GM12878 (cell line): ENCODE data around the gene TRIM54. TPM values are rescaled to one million over a fixed set of nuclear protein-coding genes. Genes with fewer than 3 reads are reported as not detected.

Source experiments
- ATAC-seq: fragments of 200-7000 bp; cut with Tn5 transposase; 3 replicates; pipeline ENCODE4 v1.9.1; 2020; ENCODE audit warnings: mild to moderate bottlenecking, moderate library complexity
- BruUV-seq: library from RNA; stranded (reverse); fragments of 400-500 nt; replicated peaks from 2 replicates; lab custom pipeline; 2021; lab: Mats Ljungman, UMichigan
- CTCF ChIA-PET: fragments of 300-600 bp; sonication (Branson Sonifier 250); formaldehyde crosslinking; extraction: SDS; loops from one replicate; lab custom pipeline; 2021; ENCODE audit warnings: inconsistent platforms; lab: Yijun Ruan, JAX
- POLR2A ChIA-PET: fragments of 350-600 bp; formaldehyde crosslinking; extraction: SDS; loops from one replicate; lab custom pipeline; 2021; ENCODE audit warnings: inconsistent platforms; lab: Charles Lee
- RAD21 ChIA-PET: fragments of 300-600 bp; sonication (Branson Sonifier 250); formaldehyde crosslinking; loops from one replicate; lab custom pipeline; 2023; ENCODE audit warnings: antibody characterized with exemption; ENCODE audit not compliant: unreplicated experiment; lab: Charles Lee
- SMC1A ChIA-PET: fragments of 300-600 bp; sonication (Branson Sonifier 250); formaldehyde crosslinking; loops from one replicate; lab custom pipeline; 2023; ENCODE audit not compliant: unreplicated experiment, uncharacterized antibody; lab: Charles Lee
- DNase-seq: peaks from one replicate; pipeline ENCODE4 v3.0.0-alpha.2; 2011; ENCODE audit warnings: low read depth, low spot score
- FAIRE-seq: peaks from 3 replicates; lab custom pipeline; 2011; peaks lifted over from hg19 to GRCh38; lab: Jason Lieb, UNC
- H2AFZ ChIP-seq: 2 replicates; pipeline ENCODE4 v1.6.0; 2011; ENCODE audit warnings: low read depth, low read length, control low read depth; ENCODE audit not compliant: control insufficient read depth
- H3K27ac ChIP-seq: 2 replicates; pipeline ENCODE4 v1.5.1; 2011; ENCODE audit warnings: control low read depth; ENCODE audit not compliant: control insufficient read depth, insufficient read depth
- H3K27me3 ChIP-seq, 2 experiments: replicated peaks in 1 of 2; 2 replicates each; pipeline versions ENCODE4 v1.6.0 to v1.6.1; 2011; ENCODE audit warnings: low read length in 1 of 2; ENCODE audit not compliant: control insufficient read depth in 2 of 2, insufficient read depth in 2 of 2
- H3K36me3 ChIP-seq, 2 experiments: 2 replicates each; pipeline ENCODE4 v1.5.1; 2011; ENCODE audit warnings: low read length in 1 of 2; ENCODE audit not compliant: control insufficient read depth in 2 of 2, insufficient read depth in 2 of 2
- H3K4me1 ChIP-seq: 2 replicates; pipeline ENCODE4 v1.6.1; 2011; ENCODE audit warnings: mild to moderate bottlenecking, low read length, moderate library complexity, mixed read lengths; ENCODE audit not compliant: control insufficient read depth, insufficient read depth
- H3K4me2 ChIP-seq: 2 replicates; pipeline ENCODE4 v1.6.0; 2011; ENCODE audit warnings: control low read depth; ENCODE audit not compliant: control insufficient read depth, insufficient read depth
- H3K4me3 ChIP-seq: fragments of 200-600 bp; sonication (generic); 2 replicates; pipeline ENCODE4 v1.5.1; 2016
- H3K79me2 ChIP-seq: 2 replicates; pipeline ENCODE4 v1.6.0; 2011; ENCODE audit warnings: low read length; ENCODE audit not compliant: control insufficient read depth, insufficient read depth
- H3K9ac ChIP-seq: 2 replicates; pipeline ENCODE4 v1.8.0; 2011; ENCODE audit warnings: low read length, control low read depth, mixed read lengths; ENCODE audit not compliant: control insufficient read depth, insufficient read depth
- H3K9me3 ChIP-seq: replicated peaks from 3 replicates; pipeline ENCODE4 v1.5.1; 2011; ENCODE audit warnings: mild to moderate bottlenecking, low read length; ENCODE audit not compliant: control insufficient read depth, insufficient read depth
- H4K20me1 ChIP-seq: 2 replicates; pipeline ENCODE4 v1.6.0; 2011; ENCODE audit not compliant: control insufficient read depth, insufficient read depth
- HSF1 ChIP-seq: fragments of 150-350 bp; IDR thresholded peaks from 2 replicates; pipeline ENCODE4 v1.6.1; 2014; ENCODE audit warnings: mild to moderate bottlenecking, low read depth, low read length
- KDM1A ChIP-seq: fragments of 200-600 bp; sonication (generic); IDR thresholded peaks from 2 replicates; pipeline ENCODE4 v1.6.1; 2016; ENCODE audit warnings: borderline replicate concordance
- MYB ChIP-seq: fragments of 150-350 bp; IDR thresholded peaks from 2 replicates; pipeline ENCODE4 v1.6.1; 2014; ENCODE audit warnings: mild to moderate bottlenecking, low read depth, low read length, borderline replicate concordance
- NRF1 ChIP-seq: conservative IDR thresholded peaks from 2 replicates; pipeline ENCODE4 v1.6.1; 2011; ENCODE audit warnings: mild to moderate bottlenecking, low read depth, low read length, improper control_type of control experiment
- ZBTB40 ChIP-seq: fragments of 450-650 bp; IDR thresholded peaks from 2 replicates; pipeline ENCODE4 v1.6.1; 2016; ENCODE audit warnings: mild to moderate bottlenecking, moderate library complexity, borderline replicate concordance
- WGBS: methylation state at CpG from one replicate; pipeline ENCODE4 v1.1.6; 2016; ENCODE audit warnings: low lambda C conversion rate; ENCODE audit not compliant: insufficient replicate concordance, insufficient coverage; ENCODE audit errors: missing lambda C conversion rate; 5-methylcytosine and 5-hydroxymethylcytosine counted together
- in situ Hi-C: fragments of 300-500 bp; cut with MboI; formaldehyde crosslinking; loops from 9 replicates; pipeline ENCODE4 v1.14.3; 2018; ENCODE audit warnings: mixed read lengths
- intact Hi-C: fragments of 100-400 bp; cut with micrococcal nuclease; formaldehyde crosslinking; loops from one replicate; pipeline ENCODE4 v1.14.2; 2022; ENCODE audit not compliant: unreplicated experiment
- polyA plus RNA-seq, 11 experiments: library from polyadenylated mRNA; depleted of rRNA in 4 of 11; unstranded in 6 of 11; stranded (reverse) in 5 of 11; fragments of >200 nt; fragmentation: Nextera tagmentation in 4 of 11; fragmentation: Illumina TruSeq in 1 of 11; extraction: Ambion mirVana in 4 of 11; extraction: Trizol in 1 of 11; gene quantifications; 1 replicate in 1 of 11; 2 replicates in 10 of 11; pipeline versions ENCODE4 v1.2.1 to v1.2.3, GENCODE V29; 2011 to 2016; ENCODE audit warnings: inconsistent platforms in 2 of 11, missing spikeins in 2 of 11, low read depth in 1 of 11
- total RNA-seq, 4 experiments: library from RNA; depleted of rRNA in 3 of 4; stranded (reverse); fragments of >200 nt in 3 of 4; fragmentation: Illumina TruSeq in 1 of 4; extraction: Trizol in 1 of 4; gene quantifications; 2 replicates each; pipeline versions ENCODE4 v1.2.1 to v1.2.3, GENCODE V29; 2013 to 2021

The TRIM54 gene
- total and polyA plus RNA-seq, 10 of the 15 experiments (the other 5 are each of a cell fraction or from before 2014, with no cell fraction given) = 0.03 to 0.08 TPM; not detected in 8

GRCh38 chr2:27284996-27285395 is 2.8 kb downstream of the TRIM54 start:
- no peak overlapping the region for H3K4me3 ChIP-seq
- in situ Hi-C loops = loop anchor here (5.0 kb wide), 2 partner anchors 188 to 323 kb away; no protein-coding TSS in a partner anchor
- BruUV-seq = no TSS peak
- no peak overlapping the region for H3K9ac ChIP-seq
- no peaks in the 10 kb centered on the region for H3K79me2 ChIP-seq
- ATAC-seq = no peak
- ChIA-PET RAD21 (no interaction called here), CTCF (interaction anchor here (2.1 to 9.6 kb wide), 2 partner anchors 185 to 323 kb away, joined by 6 to 132 read pairs; no protein-coding TSS in a partner anchor)
- no peak for FAIRE-seq
- no peaks in the 10 kb centered on the region for H3K36me3 ChIP-seq
- DNase-seq = no peak
- no peaks in the 10 kb centered on the region for H3K9me3 ChIP-seq
- TF ChIP-seq ZBTB40 (no peak), KDM1A (no peak), HSF1 (no peak), MYB (no peak), NRF1 (no peak)
- TF ChIP-seq, all 136 proteins: peak for 0
- WGBS = 41% methylated on average over 1 of the region's 1 CpG
- H2AFZ ChIP-seq = no peak overlapping the region
- no peak overlapping the region for H3K4me2 ChIP-seq
- ChIA-PET SMC1A (no interaction called here), POLR2A (no interaction called here)
- H3K4me1 ChIP-seq = no peaks in the 10 kb centered on the region
- intact Hi-C loops = loop anchor here (10.0 kb wide), 1 partner anchor 110 kb away; no protein-coding TSS in a partner anchor
- H4K20me1 ChIP-seq = no peaks in the 10 kb centered on the region
- H3K27me3 ChIP-seq = peaks cover 0 to 6% of the 10 kb centered on the region in 2 experiments; a peak in 3 of 4 replicates
- H3K27ac ChIP-seq = no peak overlapping the region
